ENCODE results near the gene PNPLA1. TPM values are rescaled to one million over a fixed set of nuclear protein-coding genes. Genes with fewer than 3 reads are reported as not detected.

Gene PNPLA1
- total and polyA plus RNA-seq, 8 donors, result 0.38 to 2.2 (median 0.60) TPM; not detected in 4

DNA sequence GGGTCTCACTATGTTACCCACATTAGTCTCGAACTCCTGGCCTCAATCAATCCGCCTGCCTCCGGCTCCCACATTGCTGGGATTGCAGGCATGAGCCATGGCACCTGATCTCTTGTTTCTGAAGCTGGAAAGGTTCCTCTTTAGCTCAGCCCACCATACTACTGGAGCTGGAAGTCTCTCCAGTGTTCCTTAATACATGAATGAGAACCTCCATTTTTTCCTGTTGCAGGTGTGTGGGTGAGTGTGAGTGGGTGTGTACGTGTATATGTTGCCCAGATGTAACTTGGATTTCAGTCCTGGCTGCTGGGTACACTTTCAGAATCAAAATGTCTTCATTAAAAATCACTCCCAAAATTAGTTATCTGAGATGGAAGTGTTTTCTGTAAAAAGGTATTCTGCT, 11.1 kb downstream of the PNPLA1 start:
- Histone ChIP-seq H3K9me3 (no peaks in the 10 kb centered on the region), H3K4me1 (peaks cover 0 to 3% (median 0%) of the 10 kb centered on the region in 4 donors), H3K27ac (no peak overlapping the region), H3K27me3 (peaks cover 6 to 47% (median 10%) of the 10 kb centered on the region in 3 donors), H3K36me3 (no peaks in the 10 kb centered on the region), H3K4me3 (no peak overlapping the region)
- TF ChIP-seq POLR2A (IDR thresholded peaks at IDR 0.05), result no peak
- TF ChIP-seq, protein P1, sequence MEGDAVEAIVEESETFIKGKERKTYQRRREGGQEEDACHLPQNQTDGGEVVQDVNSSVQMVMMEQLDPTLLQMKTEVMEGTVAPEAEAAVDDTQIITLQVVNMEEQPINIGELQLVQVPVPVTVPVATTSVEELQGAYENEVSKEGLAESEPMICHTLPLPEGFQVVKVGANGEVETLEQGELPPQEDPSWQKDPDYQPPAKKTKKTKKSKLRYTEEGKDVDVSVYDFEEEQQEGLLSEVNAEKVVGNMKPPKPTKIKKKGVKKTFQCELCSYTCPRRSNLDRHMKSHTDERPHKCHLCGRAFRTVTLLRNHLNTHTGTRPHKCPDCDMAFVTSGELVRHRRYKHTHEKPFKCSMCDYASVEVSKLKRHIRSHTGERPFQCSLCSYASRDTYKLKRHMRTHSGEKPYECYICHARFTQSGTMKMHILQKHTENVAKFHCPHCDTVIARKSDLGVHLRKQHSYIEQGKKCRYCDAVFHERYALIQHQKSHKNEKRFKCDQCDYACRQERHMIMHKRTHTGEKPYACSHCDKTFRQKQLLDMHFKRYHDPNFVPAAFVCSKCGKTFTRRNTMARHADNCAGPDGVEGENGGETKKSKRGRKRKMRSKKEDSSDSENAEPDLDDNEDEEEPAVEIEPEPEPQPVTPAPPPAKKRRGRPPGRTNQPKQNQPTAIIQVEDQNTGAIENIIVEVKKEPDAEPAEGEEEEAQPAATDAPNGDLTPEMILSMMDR (IDR thresholded peaks at IDR 0.05), result no peak
- TF ChIP-seq POLR2AphosphoS5 (IDR thresholded peaks at IDR 0.05), result no peak
- TF ChIP-seq EP300 (IDR thresholded peaks at IDR 0.05), result no peak
- DNase-seq, result no peak
- 73 to 88% (median 82%) methylated on average over 4 of the region's 4 CpGs for WGBS, 5 donors
- intact Hi-C loops (cut with DNase I; ENCODE audit: low total_unique reads), result no loop called here

- intact Hi-C loops (cut with DNase I; ENCODE audit: low total_unique reads), result no loop called here
- Histone ChIP-seq H3K4me3 (no peak overlapping the region), H3K27me3 (peaks cover 6 to 56% (median 10%) of the 10 kb centered on the region in 3 donors), H3K36me3 (no peaks in the 10 kb centered on the region), H3K9me3 (no peaks in the 10 kb centered on the region), H3K4me1 (peaks cover 0 to 3% (median 0%) of the 10 kb centered on the region in 4 donors), H3K27ac (no peak overlapping the region)
- no peak for DNase-seq
- no peak for TF ChIP-seq EP300 (IDR thresholded peaks at IDR 0.05)
- no peak for TF ChIP-seq POLR2A (IDR thresholded peaks at IDR 0.05)
- TF ChIP-seq, protein P1 (IDR thresholded peaks at IDR 0.05), result no peak
- TF ChIP-seq POLR2AphosphoS5 (IDR thresholded peaks at IDR 0.05), result no peak
- WGBS, 5 donors, result 79 to 95% (median 88%) methylated on average over 1 of the region's 1 CpG
Observed at GRCh38 chr6:36283608-36284007, 13.7 kb downstream of the PNPLA1 start.

DNA sequence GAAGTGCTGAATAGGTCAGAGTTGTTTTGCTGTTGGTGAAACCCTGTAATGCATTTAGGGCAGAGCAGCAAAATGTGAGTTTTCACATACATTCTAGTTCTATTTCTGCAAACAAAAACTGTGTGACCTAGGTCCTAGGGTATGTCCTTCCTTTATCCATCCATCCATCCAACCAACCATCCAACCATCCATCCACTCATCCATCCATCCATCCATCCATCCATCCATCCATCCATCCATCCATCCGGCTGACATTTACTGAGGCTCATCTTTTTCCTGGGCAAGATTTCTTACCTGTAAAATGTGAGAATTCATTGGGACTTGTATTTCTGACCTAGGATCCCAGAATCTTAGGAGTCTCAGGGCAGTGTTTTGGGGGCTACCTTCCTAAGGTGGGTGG, 14.5 kb downstream of the PNPLA1 start:
- H3K9me3 ChIP-seq, result no peaks in the 10 kb centered on the region
- DNase-seq, result no peak
- TF ChIP-seq, protein P1 (IDR thresholded peaks at IDR 0.05), result no peak
- TF ChIP-seq POLR2AphosphoS5 (IDR thresholded peaks at IDR 0.05) (no peak), POLR2A (IDR thresholded peaks at IDR 0.05) (no peak), EP300 (IDR thresholded peaks at IDR 0.05) (no peak)
- H3K27me3 ChIP-seq, result peaks cover 6 to 49% (median 10%) of the 10 kb centered on the region in 3 donors
- 87 to 100% (median 96%) methylated on average over 1 of the region's 1 CpG for WGBS, 5 donors
- no peaks in the 10 kb centered on the region for H3K36me3 ChIP-seq
- intact Hi-C loops (cut with DNase I; ENCODE audit: low total_unique reads), result no loop called here
- no peak overlapping the region for H3K27ac ChIP-seq
- no peak overlapping the region for H3K4me3 ChIP-seq
- H3K4me1 ChIP-seq, result peaks cover 0 to 3% (median 0%) of the 10 kb centered on the region in 4 donors

DNA sequence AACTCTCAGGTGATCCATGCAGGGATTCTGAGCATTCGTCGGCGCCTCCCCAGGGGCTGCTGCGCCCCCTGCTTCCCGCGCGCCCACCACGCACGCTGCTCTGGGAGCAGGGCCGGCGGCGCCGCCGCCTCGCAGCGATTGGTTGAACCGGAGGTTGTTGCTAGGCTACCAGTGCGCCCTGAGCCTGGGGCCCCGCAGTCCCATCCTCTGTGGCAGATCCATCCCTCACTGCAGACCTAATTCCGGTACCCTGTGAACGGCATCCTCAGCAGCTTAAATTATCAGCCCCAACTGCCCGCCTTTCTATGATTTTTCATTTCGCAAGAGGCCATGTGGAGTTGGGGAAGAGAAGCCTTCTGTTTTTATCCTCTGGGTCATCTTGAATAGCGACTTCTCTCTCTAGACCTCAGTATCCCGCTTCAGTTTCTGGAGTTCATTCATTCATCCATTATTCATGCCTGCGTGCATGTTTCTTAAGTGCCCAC, 15.4 kb downstream of the PNPLA1 start:
- no peaks in the 10 kb centered on the region for H3K9me3 ChIP-seq
- 12 to 51% (median 18%) methylated on average over 7 to 26 of the region's 26 CpGs for WGBS, 5 donors

More for the DNA sequence above, 15.4 kb downstream of the PNPLA1 start:
- DNase-seq, result peak in 1 of 2 donors; percentile 32
- no peaks in the 10 kb centered on the region for H3K36me3 ChIP-seq
- TF ChIP-seq, protein P1 (IDR thresholded peaks at IDR 0.05), result no peak
- TF ChIP-seq POLR2AphosphoS5 (IDR thresholded peaks at IDR 0.05) (no peak), POLR2A (IDR thresholded peaks at IDR 0.05) (no peak), EP300 (IDR thresholded peaks at IDR 0.05) (no peak)
- intact Hi-C loops (cut with DNase I; ENCODE audit: low total_unique reads), result no loop called here
- H3K27ac ChIP-seq, result no peak overlapping the region
- H3K4me1 ChIP-seq, result peaks cover 0 to 3% (median 0%) of the 10 kb centered on the region in 4 donors
- peaks cover 6 to 43% (median 10%) of the 10 kb centered on the region in 3 donors for H3K27me3 ChIP-seq
- H3K4me3 ChIP-seq, result no peak overlapping the region

All from stomach (tissue), 9 donors.